ENCODE measurements around the gene KAT5.
"Not testable (repeated sequence)": the region's sequence is repeated elsewhere in the genome, so short reads cannot be mapped to it uniquely, and the experiment has no call there.

Gene KAT5

DNA sequence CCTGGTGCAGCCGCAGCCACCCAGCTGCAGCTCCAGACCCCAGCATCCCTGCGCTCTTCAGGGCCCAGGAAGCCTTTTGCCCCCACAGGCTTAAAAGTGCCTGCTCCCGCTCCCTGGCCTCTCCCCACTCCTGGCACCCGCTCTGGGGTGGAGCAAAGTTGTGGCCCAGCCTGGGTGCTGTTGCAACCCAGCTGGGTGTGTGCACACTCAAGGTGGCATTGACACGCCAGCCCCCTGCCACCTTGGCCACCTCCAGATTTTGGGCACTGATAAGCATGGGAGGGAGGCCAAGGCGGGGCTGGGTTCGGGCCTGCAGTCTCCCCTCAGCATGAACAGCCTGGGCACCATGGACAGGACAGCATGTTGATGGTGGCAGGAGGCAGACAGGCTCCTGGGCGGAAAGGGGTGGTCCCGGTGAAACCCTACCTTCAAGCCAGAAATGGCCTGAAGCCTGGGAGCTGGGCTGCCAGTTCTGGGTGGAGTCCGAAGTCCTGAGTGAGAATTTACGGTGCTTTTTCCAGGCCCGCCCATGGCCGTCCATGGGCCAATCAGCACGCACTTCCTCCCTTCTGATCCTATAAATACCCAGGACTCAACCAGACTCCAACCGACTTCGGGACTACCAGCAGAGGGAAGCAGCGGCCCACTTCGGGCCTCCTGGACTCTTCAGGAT is 32.1 kb downstream of the KAT5 start:
- DNase-seq (ENCODE audit: low spot score): no peak

DNA sequence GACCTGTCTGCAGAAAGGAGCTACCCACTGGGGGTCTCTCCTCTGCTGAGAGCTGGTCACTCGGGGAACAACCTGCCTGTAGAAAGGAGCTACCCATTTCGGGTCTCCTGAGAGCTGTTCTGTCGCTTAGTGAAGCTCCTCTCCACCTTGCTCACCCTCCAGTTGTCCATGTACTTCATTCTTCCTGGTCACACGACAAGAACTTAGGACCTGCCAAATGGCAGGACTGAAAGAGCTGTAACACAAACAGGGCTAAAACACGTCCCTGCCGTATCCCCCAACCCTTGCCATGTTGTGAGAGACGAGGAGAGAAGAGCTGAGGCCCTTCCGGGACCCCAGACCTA is 32.6 kb downstream of the KAT5 start:
- DNase-seq (ENCODE audit: low spot score): no peak

DNA sequence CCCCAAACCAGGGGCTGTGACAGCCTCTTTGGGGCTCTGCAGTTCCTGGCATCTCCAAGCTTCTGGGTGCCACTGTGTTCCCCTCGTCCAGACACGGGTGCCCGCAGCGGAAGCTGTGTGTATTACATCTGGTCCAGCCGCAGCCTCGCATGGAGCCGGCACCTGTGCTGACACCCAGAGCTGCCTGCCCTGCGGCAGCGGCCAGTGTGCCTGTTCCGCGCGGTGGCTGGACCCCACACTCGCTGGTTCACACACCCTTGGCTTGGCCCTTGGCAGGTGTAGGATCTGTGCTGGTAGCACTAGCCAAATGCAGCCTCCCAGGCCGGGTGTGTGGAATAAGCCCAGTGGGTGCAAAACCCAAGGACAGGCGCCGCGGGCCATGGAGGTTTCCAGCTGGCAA is 33.0 kb downstream of the KAT5 start:
- no peak for DNase-seq (ENCODE audit: low spot score)

DNA sequence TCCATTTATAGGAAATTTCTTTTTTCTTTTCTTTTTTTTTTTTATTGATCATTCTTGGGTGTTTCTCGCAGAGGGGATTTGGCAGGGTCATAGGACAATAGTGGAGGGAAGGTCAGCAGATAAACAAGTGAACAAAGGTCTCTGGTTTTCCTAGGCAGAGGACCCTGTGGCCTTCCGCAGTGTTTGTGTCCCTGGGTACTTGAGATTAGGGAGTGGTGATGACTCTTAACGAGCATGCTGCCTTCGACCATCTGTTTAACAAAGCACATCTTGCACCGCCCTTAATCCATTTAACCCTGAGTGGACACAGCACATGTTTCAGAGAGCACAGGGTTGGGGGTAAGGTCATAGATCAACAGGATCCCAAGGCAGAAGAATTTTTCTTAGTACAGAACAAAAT is 50.1 kb downstream of the KAT5 start:
- DNase-seq (ENCODE audit: low spot score): not testable (repeated sequence)

DNA sequence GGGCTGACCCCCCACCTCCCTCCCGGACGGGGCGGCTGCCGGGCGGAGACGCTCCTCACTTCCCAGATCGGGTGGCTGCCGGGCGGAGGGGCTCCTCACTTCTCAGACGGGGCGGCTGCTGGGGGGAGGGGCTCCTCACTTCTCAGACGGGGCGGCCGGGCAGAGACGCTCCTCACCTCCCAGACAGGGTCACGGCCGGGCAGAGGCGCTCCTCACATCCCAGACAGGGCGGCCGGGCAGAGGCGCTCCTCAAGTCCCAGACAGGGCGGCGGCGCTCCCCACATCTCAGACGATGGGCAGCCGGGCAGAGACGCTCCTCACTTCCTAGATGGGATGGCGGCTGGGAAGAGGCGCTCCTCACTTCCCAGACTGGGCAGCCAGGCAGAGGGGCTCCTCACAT is 50.8 kb downstream of the KAT5 start:
- DNase-seq (ENCODE audit: low spot score): not testable (repeated sequence)

DNA sequence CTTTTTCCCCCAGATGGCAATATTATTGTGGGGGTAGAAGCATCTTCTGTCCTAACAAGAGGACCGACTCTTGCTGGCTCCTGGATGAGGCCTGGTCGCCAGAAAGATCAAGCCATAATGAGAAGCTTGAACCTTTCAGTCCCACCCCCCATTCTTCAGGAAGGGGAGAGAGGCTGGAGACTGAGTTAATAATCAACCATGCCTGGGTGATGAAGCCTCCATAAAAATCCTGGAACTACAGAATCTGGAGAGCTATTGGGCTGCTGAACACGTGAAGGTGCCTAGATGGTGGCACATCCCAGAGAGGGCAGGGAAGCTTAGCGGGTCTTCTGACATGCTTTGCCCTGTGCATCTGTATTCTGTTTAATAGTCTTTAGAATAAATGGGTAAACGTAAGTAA is 52.4 kb downstream of the KAT5 start:
- DNase-seq (ENCODE audit: low spot score): no peak

DNA sequence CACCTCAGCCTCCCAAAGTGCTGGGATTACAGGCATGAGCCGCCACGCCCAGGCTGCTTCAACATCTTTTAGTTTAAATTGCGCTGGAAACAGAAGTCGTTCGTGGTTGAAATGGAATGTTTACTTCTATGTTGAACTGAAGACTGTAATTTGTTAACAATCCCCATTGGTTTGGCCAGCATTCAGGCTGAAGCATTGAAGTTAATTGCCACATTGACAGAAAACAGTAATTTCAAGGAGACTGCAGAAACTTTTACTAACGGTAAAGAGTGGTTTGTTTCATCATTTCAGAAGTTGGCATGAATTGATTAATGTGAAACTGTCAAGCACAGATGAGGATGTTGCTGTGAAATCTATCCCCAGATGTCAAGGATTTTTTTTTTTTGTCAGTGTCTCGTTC is 54.5 kb downstream of the KAT5 start:
- DNase-seq (ENCODE audit: low spot score): no peak

DNA sequence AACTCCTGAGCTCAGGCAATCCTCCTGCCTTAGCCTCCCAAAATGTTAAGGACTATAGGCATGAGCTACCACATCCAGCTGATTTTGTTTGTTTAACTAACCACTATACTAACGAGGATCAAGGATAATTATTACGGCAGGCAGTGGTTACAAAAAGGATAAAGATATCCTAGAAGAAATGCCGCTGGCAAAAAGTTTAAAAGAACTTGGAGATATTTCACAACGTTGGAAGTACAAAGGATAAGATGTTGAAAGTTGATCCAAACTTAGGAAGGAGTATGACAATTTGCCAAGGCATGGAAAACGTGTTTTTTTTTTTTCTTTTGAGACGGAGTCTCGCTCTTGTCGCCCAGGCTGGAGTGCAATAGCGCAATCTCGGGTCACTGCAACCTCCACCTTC is 55.4 kb downstream of the KAT5 start:
- DNase-seq (ENCODE audit: low spot score): no peak

DNA sequence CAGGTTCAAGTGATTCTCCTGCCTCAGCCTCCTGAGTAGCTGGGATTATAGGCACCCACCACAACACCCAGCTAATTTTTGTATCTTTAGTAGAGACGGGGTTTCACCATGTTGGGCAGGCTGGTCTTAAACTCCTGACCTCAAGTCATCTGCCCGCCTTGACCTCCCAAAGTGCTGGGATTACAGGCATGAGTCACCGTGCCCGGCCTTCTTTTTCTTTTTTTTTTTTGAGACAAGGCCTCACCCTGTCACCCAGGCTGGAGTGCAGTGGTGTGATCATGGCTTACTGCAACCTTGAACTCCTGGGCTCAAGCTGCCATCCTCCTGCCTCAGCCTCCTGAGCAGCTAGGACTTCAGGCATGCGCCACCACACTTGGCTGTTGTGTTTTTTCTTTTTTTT is 55.8 kb downstream of the KAT5 start:
- not testable (repeated sequence) for DNase-seq (ENCODE audit: low spot score)
